Thyroid gland (tissue), 4 donors: Measurements from ENCODE around the gene NBEAL2.

Experiments
- POLR2A ChIP-seq, 2 donors: fragments of 450-650 bp; IDR thresholded peaks; one replicate each; pipeline ENCODE4 v1.6.1; 2017; ENCODE audit warnings: antibody characterized with exemption in 2 of 2, mild to moderate bottlenecking in 2 of 2, moderate library complexity in 1 of 2
- TF ChIP-seq, protein P1 (sequence below), 6 experiments: fragments of 200-600 bp in 3 of 6; fragments of 450-650 bp in 3 of 6; sonication (generic) in 3 of 6; IDR thresholded peaks; one replicate each; pipeline ENCODE4 v1.5.1; 2016 to 2019; ENCODE audit warnings: antibody characterized with exemption in 6 of 6, mild to moderate bottlenecking in 2 of 6, inconsistent platforms in 1 of 6, moderate library complexity in 1 of 6

- TF ChIP-seq, protein P1, sequence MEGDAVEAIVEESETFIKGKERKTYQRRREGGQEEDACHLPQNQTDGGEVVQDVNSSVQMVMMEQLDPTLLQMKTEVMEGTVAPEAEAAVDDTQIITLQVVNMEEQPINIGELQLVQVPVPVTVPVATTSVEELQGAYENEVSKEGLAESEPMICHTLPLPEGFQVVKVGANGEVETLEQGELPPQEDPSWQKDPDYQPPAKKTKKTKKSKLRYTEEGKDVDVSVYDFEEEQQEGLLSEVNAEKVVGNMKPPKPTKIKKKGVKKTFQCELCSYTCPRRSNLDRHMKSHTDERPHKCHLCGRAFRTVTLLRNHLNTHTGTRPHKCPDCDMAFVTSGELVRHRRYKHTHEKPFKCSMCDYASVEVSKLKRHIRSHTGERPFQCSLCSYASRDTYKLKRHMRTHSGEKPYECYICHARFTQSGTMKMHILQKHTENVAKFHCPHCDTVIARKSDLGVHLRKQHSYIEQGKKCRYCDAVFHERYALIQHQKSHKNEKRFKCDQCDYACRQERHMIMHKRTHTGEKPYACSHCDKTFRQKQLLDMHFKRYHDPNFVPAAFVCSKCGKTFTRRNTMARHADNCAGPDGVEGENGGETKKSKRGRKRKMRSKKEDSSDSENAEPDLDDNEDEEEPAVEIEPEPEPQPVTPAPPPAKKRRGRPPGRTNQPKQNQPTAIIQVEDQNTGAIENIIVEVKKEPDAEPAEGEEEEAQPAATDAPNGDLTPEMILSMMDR (IDR thresholded peaks at IDR 0.05) = no peak
- TF ChIP-seq POLR2A (IDR thresholded peaks at IDR 0.05) = no peak
Measured at GRCh38 chr3:46934072-46934471, 45.4 kb upstream of the NBEAL2 start.
